ENCODE results near the gene TENM3. TPM values are rescaled to one million over a fixed set of nuclear protein-coding genes. Genes with fewer than 3 reads are reported as not detected.
A peak's percentile ranks its signal among the peaks of the same experiment; 100 is the strongest.

Gene TENM3
- total RNA-seq, 1 experiment from 2014 or later, result 57.4 TPM

DNA sequence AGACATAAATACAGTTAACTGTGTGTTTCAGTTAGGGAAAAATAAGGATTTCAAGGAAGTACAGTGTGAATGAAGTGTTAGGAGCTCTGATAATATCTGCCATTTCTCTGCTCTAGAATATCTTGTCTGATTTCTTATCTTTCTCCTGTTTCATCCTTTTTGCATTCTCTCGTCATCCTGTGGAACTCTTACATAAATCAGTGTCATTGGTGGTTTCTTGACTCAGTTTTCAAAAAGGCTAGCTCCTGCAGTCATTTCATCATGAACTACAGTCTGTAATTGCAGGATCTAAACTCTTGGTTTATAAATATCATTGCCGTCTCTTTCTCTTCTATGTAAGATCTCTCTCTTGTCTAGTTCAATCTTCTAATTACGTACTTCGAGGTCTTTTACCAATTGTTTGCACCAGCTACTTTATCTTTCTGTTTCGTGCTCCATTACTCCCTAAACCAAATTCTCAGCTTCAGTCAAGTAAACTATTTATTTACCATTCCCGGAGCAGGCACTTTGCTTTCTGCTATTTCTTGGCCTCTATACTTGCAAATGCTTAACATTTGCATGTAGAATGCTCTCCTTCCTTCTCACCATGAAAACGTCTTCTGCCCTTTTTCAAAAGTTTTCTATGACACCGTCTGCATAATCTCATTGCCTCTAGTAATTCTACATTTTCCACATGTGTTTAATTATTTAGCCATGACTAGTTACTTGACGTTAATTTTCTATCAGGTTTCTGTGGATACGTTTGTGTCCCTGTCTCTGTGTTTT lies 294.0 kb downstream of the TENM3 start:
- Histone ChIP-seq H3K4me3 (no peak overlapping the region), H3K36me3 (no peaks in the 10 kb centered on the region), H3K4me1 (no peaks in the 10 kb centered on the region), H3K27me3 (no peaks in the 10 kb centered on the region), H3K27ac (no peak overlapping the region), H3K9me3 (replicated peaks) (no peaks in the 10 kb centered on the region)
- no peak for DNase-seq

DNA sequence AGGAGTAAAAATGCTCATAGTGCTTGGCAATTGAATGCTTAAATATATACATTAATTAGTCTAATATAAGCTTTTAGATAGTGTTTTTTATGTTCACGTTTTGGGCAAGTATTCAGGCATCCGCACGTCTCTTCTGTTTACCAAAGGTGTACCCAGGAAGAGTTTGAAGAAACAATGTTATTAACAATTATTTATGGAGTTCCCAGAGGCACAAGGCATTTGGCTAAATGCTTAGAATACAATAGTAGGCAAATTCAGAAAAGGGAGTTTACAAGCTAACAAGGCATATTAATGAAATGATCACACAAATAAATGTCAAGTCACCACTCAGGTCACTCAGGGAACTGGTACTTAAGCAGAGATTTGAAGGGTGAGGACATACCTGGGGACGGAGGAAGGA lies 294.8 kb downstream of the TENM3 start:
- H3K27ac ChIP-seq, result no peak overlapping the region
- H3K4me1 ChIP-seq, result no peaks in the 10 kb centered on the region
- DNase-seq, result no peak
- H3K4me3 ChIP-seq, result no peak overlapping the region
- H3K27me3 ChIP-seq, result no peaks in the 10 kb centered on the region
- no peaks in the 10 kb centered on the region for H3K36me3 ChIP-seq
- no peaks in the 10 kb centered on the region for H3K9me3 ChIP-seq (replicated peaks)

GRCh38 chr4:182540496-182540895 lies 297.3 kb downstream of the TENM3 start:
- Histone ChIP-seq H3K4me3 (no peak overlapping the region), H3K4me1 (no peaks in the 10 kb centered on the region), H3K36me3 (no peaks in the 10 kb centered on the region), H3K27me3 (no peaks in the 10 kb centered on the region), H3K9me3 (replicated peaks) (no peaks in the 10 kb centered on the region), H3K27ac (no peak overlapping the region)
- DNase-seq, result no peak

DNA sequence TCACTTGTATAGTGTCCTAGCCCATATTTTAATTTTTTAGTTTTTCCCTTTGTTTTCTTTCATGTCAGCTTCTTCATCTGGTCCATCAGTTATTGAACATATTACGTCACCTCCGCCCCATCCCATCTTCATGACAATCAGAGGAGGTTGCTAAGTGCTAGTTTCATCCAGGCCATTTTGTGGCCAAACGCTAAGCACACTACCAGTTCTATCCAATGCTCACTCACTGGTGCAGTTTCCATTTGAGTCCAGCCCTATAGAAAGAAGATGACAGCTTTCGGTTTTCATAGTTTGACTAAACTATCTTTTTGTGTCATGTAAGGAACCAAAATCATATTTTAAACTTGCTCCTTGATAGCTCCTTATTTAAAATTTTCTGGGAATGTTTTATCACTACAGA lies 304.2 kb downstream of the TENM3 start:
- H3K27me3 ChIP-seq, result no peaks in the 10 kb centered on the region
- DNase-seq, result no peak

DNA sequence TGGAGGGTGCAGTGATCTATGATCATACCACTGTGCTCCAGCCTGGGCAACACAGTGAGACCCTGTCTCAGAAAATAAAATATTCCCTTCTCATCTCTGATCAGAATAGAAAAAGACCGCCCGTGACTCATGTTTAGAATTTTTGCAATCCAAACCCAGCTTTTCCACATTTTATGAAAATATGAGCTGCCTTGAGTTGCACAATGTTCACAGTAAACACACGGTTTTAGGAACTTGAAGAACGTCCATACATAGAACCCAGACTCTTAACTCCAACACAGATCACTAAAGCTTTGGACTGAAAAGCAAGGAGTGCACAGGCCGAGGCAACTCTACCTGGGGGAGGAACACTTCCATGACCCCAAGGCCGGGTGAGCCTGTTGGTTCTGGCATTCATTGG lies 305.0 kb downstream of the TENM3 start:
- DNase-seq, result no peak
- Histone ChIP-seq H3K27ac (no peak overlapping the region), H3K9me3 (replicated peaks) (no peaks in the 10 kb centered on the region), H3K4me3 (no peak overlapping the region), H3K36me3 (no peaks in the 10 kb centered on the region), H3K27me3 (no peaks in the 10 kb centered on the region), H3K4me1 (no peaks in the 10 kb centered on the region)

More for the DNA sequence above, 304.2 kb downstream of the TENM3 start:
- no peaks in the 10 kb centered on the region for H3K4me1 ChIP-seq
- H3K4me3 ChIP-seq, result no peak overlapping the region
- no peak overlapping the region for H3K27ac ChIP-seq
- H3K36me3 ChIP-seq, result no peaks in the 10 kb centered on the region
- no peaks in the 10 kb centered on the region for H3K9me3 ChIP-seq (replicated peaks)

GRCh38 chr4:182549356-182549755 lies 306.2 kb downstream of the TENM3 start:
- Histone ChIP-seq H3K4me1 (no peaks in the 10 kb centered on the region), H3K27ac (no peak overlapping the region), H3K27me3 (no peaks in the 10 kb centered on the region), H3K9me3 (replicated peaks) (no peaks in the 10 kb centered on the region), H3K36me3 (no peaks in the 10 kb centered on the region), H3K4me3 (no peak overlapping the region)
- DNase-seq, result peak in 1 of 2 experiments; percentile 13

DNA sequence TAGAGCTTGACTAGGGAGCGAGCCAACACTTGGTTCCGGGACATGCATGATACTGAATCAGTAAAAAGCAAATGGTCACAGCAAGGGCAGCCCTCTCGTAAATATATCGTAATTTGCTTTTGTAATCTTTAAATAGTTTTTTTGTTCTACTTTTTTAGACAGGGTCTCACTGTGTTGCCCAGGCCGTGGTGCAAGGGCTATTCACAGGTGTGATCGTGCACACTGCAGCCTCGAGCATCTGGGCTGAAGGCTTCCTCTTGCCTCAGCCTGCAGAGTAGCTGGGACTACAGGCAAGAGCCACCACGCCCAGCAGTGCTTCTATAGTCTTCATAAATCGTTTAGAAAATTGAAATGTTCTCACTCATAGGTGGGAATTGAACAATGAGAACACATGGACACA lies 309.7 kb downstream of the TENM3 start:
- H3K4me1 ChIP-seq, result no peaks in the 10 kb centered on the region
- H3K27ac ChIP-seq, result no peak overlapping the region
- H3K27me3 ChIP-seq, result no peaks in the 10 kb centered on the region
- no peaks in the 10 kb centered on the region for H3K36me3 ChIP-seq
- H3K9me3 ChIP-seq (replicated peaks), result no peaks in the 10 kb centered on the region
- H3K4me3 ChIP-seq, result no peak overlapping the region
- DNase-seq, result no peak

DNA sequence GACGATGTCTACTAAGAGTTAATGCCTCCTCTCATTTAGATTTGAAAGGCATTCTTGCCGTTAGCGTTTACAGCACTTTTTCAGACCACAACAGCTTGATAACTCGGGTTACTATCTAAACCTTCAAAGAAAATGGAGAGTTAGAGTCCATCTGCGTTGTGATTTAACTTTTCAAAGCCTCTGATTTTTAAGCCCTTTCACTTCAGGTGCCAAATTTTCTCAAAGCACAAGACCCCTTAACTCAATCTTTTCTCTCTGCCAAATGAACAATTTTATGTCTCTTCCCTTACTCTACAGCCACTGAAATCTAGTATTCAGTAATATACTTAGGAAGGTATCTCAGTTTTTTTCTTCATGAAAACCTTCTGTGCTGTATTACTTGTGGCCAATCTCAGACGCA lies 310.5 kb downstream of the TENM3 start:
- Histone ChIP-seq H3K9me3 (replicated peaks) (no peaks in the 10 kb centered on the region), H3K4me1 (no peaks in the 10 kb centered on the region), H3K4me3 (no peak overlapping the region), H3K27me3 (no peaks in the 10 kb centered on the region), H3K27ac (no peak overlapping the region), H3K36me3 (no peaks in the 10 kb centered on the region)
- DNase-seq, result no peak

DNA sequence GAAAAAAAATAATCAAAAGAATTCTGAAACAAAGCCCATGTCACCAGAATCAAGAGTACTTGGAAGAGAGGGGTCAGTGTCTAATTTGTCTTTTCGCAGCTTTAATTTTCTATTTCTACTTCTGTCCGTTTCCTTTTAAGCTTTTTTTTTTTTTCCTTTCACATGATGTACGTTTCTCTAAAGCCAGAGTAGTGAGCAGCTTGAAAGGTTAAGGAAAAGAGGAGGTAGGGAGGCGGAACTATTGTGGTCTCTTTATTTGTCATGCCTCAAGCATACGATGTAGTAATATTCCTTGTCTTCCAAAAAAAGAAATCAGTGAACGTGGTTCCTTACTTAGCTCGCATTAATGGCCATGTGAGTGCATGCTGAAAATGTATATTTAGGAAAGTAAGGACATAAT lies 311.5 kb downstream of the TENM3 start:
- Histone ChIP-seq H3K4me1 (no peaks in the 10 kb centered on the region), H3K27ac (no peak overlapping the region), H3K36me3 (no peaks in the 10 kb centered on the region), H3K4me3 (no peak overlapping the region), H3K9me3 (replicated peaks) (no peaks in the 10 kb centered on the region), H3K27me3 (no peaks in the 10 kb centered on the region)
- DNase-seq, result no peak

DNA sequence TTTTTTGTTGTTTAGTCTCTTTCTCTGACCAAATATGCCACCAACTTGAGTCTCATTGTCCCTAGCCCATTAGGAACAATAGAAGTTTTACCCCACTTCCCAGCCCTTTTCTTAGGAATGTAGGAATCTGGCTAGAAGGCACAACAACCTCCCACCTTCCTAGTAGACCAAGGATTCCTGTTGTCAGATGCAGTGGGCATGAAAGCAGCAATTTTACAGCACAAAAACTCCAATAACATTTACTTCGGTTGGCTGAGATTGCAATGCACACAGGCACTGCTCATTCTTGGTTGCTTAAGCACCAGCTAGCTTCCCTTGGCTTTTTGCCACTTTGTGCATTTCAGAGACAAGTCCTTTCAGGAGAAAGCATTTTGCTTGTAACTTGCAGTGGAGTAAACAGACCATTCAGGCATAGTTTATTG lies 312.8 kb downstream of the TENM3 start:
- Histone ChIP-seq H3K9me3 (replicated peaks) (no peaks in the 10 kb centered on the region), H3K4me1 (no peaks in the 10 kb centered on the region), H3K4me3 (no peak overlapping the region), H3K27ac (no peak overlapping the region), H3K36me3 (no peaks in the 10 kb centered on the region), H3K27me3 (no peaks in the 10 kb centered on the region)
- DNase-seq, result peak; percentile 6 to 20

DNA sequence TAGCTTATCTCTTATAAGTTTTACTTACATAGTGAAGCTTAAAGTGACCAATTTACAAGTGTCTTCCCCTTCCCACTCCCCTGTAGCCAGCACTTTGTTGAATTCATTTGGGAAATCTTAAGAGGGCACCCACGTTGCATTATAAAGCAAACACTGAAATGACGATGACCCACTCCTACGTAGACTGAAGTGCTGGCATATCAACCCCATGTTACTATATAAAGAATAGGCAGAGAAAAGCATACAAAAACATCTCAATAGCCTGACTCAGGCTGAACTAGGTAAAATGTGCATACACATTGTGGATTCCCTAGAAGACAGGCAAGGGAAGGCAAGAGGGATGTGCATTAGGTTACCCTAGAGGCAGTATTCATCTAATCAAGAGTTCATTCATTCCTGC lies 313.4 kb downstream of the TENM3 start:
- Histone ChIP-seq H3K4me1 (no peaks in the 10 kb centered on the region), H3K27ac (no peak overlapping the region), H3K27me3 (no peaks in the 10 kb centered on the region), H3K36me3 (no peaks in the 10 kb centered on the region), H3K4me3 (no peak overlapping the region), H3K9me3 (replicated peaks) (no peaks in the 10 kb centered on the region)
- no peak for DNase-seq

- peak; percentile 81 to 91 for DNase-seq
- Histone ChIP-seq H3K27me3 (no peaks in the 10 kb centered on the region), H3K9me3 (replicated peaks) (no peaks in the 10 kb centered on the region), H3K27ac (peak overlapping the region; percentile 75), H3K4me1 (no peaks in the 10 kb centered on the region), H3K36me3 (no peaks in the 10 kb centered on the region), H3K4me3 (peak overlapping the region; percentile 46)
Observed at GRCh38 chr4:182560358-182560757, 317.2 kb downstream of the TENM3 start.

GRCh38 chr4:182562350-182562749 lies 319.1 kb downstream of the TENM3 start:
- Histone ChIP-seq H3K4me1 (no peaks in the 10 kb centered on the region), H3K4me3 (no peak overlapping the region), H3K9me3 (replicated peaks) (no peaks in the 10 kb centered on the region), H3K27me3 (no peaks in the 10 kb centered on the region), H3K27ac (no peak overlapping the region), H3K36me3 (no peaks in the 10 kb centered on the region)
- DNase-seq, result no peak

DNA sequence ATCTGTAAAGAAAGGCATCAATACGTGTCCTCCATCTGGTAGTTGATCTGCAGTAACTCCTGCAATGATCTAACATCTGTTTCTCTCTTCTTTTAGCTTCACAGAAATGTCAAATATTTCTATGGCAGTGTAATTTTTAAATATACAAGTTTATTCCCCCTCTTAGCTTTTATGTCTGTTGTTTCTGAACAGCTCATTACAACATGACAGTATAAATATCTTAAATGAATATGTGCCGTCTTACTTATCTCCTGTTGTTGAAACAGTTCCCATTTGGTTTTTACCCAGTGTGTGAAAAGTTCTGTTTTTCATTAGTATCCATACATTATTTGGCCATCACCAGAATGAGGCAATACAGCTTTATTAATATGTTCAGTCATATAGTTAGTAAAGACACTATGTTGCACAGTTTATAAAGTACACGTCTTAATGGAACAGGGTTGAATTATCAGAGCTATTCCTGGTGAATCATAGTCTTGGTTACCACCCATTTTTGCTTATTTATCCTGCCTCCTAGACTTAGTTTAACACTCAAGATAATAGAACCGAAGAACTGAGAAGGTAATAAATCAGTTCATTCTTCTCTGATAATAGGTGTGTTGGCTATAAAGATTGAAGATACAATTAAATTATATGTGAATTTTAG lies 321.6 kb downstream of the TENM3 start:
- Histone ChIP-seq H3K36me3 (no peaks in the 10 kb centered on the region), H3K4me3 (no peak overlapping the region), H3K27me3 (no peaks in the 10 kb centered on the region), H3K4me1 (no peaks in the 10 kb centered on the region), H3K27ac (no peak overlapping the region), H3K9me3 (replicated peaks) (no peaks in the 10 kb centered on the region)
- DNase-seq, result no peak

- Histone ChIP-seq H3K27ac (no peak overlapping the region), H3K36me3 (no peaks in the 10 kb centered on the region), H3K4me1 (no peaks in the 10 kb centered on the region), H3K9me3 (replicated peaks) (no peaks in the 10 kb centered on the region), H3K27me3 (no peaks in the 10 kb centered on the region), H3K4me3 (no peak overlapping the region)
- DNase-seq, result no peak
Observed at GRCh38 chr4:182567119-182567518, 323.9 kb downstream of the TENM3 start.

DNA sequence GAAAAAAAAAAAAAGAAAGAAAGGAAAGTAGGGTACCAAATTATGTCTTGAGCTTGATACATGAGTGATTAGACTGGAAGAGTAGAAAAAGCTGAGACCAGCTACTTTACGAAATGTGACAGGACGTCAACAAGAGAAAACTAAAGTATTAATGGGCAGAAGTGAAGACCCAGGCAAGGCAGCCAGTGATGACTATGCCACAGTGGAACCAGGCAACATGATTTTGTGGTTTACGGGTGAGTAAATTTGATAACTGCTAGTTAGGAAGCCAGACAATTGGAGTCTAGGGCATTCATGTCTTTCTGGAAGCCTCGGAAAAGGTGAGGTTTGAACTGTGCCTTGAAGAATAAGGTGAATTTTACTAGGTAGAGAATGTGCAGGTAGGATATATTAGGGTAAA lies 326.4 kb downstream of the TENM3 start:
- Histone ChIP-seq H3K4me3 (no peak overlapping the region), H3K36me3 (no peaks in the 10 kb centered on the region), H3K9me3 (replicated peaks) (no peaks in the 10 kb centered on the region), H3K4me1 (no peaks in the 10 kb centered on the region), H3K27ac (no peak overlapping the region), H3K27me3 (no peaks in the 10 kb centered on the region)
- no peak for DNase-seq
